Stimulated activated CD8-positive, alpha-beta memory T cell treated with anti-CD3 and anti-CD28 coated beads, Interleukin-12 subunit alpha, Interleukin-12 subunit beta, amount 100 ng/mL, for 4 hours (primary cell): Measurements from ENCODE around the gene HDAC8.
"Not testable (repeated sequence)": the region's sequence is repeated elsewhere in the genome, so short reads cannot be mapped to it uniquely, and the experiment has no call there.

Experiments used
- DNase-seq: peaks from one replicate; pipeline ENCODE4 v3.0.0-alpha.2; 2020; ENCODE audit warnings: low read depth

Gene HDAC8

GRCh38 chrX:72572248-72573157, at the start of gene HDAC8:
Gene HDAC8, minus strand, starts transcription at chrX:72572843. Its CDS starts 82 bp downstream, at chrX:72572761.
- DNase-seq = no peak

GRCh38 chrX:72621625-72622485, 49.2 kb upstream of the HDAC8 start:
- DNase-seq = no peak

GRCh38 chrX:72621163-72621562, 48.5 kb upstream of the HDAC8 start:
- DNase-seq = no peak

GRCh38 chrX:72620550-72621145, 48.0 kb upstream of the HDAC8 start:
- DNase-seq = peak; percentile 0

- DNase-seq = no peak
These were observed 36.7 kb upstream of the HDAC8 start for GRCh38 chrX:72609313-72609712.

- DNase-seq = no peak
These were observed 32.1 kb upstream of the HDAC8 start for GRCh38 chrX:72604705-72605104.

GRCh38 chrX:72604112-72604511, 31.5 kb upstream of the HDAC8 start:
- DNase-seq = no peak

GRCh38 chrX:72591038-72591437, 18.4 kb upstream of the HDAC8 start:
- not testable (repeated sequence) for DNase-seq

GRCh38 chrX:72584163-72584562, 11.5 kb upstream of the HDAC8 start:
- no peak for DNase-seq

- no peak for DNase-seq
These were observed 3.7 kb upstream of the HDAC8 start for GRCh38 chrX:72576141-72576894.

GRCh38 chrX:72573158-72573511, 492 bp upstream of the HDAC8 start:
- DNase-seq = no peak

GRCh38 chrX:72569786-72570185, 2.9 kb downstream of the HDAC8 start:
- DNase-seq = no peak

GRCh38 chrX:72568406-72569092, 4.1 kb downstream of the HDAC8 start:
- DNase-seq = no peak

GRCh38 chrX:72566448-72566847, 6.2 kb downstream of the HDAC8 start:
- DNase-seq = no peak

- DNase-seq = not testable (repeated sequence)
These were observed 13.0 kb downstream of the HDAC8 start for GRCh38 chrX:72559655-72560054.

- no peak for DNase-seq
These were observed 18.0 kb downstream of the HDAC8 start for GRCh38 chrX:72554448-72555140.

- DNase-seq = not testable (repeated sequence)
These were observed 20.2 kb downstream of the HDAC8 start for GRCh38 chrX:72552443-72552842.

- DNase-seq = no peak
These were observed 26.7 kb downstream of the HDAC8 start for GRCh38 chrX:72545990-72546389.

- DNase-seq = no peak
These were observed 32.3 kb downstream of the HDAC8 start for GRCh38 chrX:72540318-72540717.

- no peak for DNase-seq
These were observed 32.8 kb downstream of the HDAC8 start for GRCh38 chrX:72539822-72540221.

GRCh38 chrX:72536542-72536941, 36.1 kb downstream of the HDAC8 start:
- DNase-seq = no peak
